A549 (cell line): ENCODE results near the gene TOP3A. TPM values are rescaled to one million over a fixed set of nuclear protein-coding genes. Genes with fewer than 3 reads are reported as not detected.
A peak's percentile ranks its signal among the peaks of the same experiment; 100 is the strongest.

Source experiments
- ATAC-seq, 2 experiments: fragments of 200-7000 bp in 1 of 2; fragments of >200 bp in 1 of 2; cut with Nextera tagmentation in 1 of 2; cut with Tn5 transposase in 1 of 2; 3 replicates each; pipeline versions ENCODE4 v1.8.0 to v1.9.1; 2018 to 2020; ENCODE audit warnings: mild to moderate bottlenecking in 1 of 2, moderate library complexity in 1 of 2
- CTCF ChIA-PET: fragments of 300-600 bp; sonication (Branson Sonifier 250); formaldehyde crosslinking; extraction: SDS; loops from one replicate; lab custom pipeline; 2021; ENCODE audit warnings: antibody characterized with exemption, inconsistent platforms; lab: Yijun Ruan, JAX
- POLR2A ChIA-PET: fragments of 350-600 bp; formaldehyde crosslinking; extraction: SDS; loops from one replicate; lab custom pipeline; 2021; ENCODE audit warnings: antibody characterized with exemption, inconsistent platforms; lab: Yijun Ruan, JAX
- DNase-seq, 2 experiments: peaks; one replicate each; pipeline versions ENCODE4 v3.0.0 to v3.0.0-alpha.2; 2011 to 2016; ENCODE audit warnings: low read depth in 1 of 2, low spot score in 1 of 2
- FAIRE-seq: peaks from 2 replicates; lab custom pipeline; 2011; peaks lifted over from hg19 to GRCh38; lab: Jason Lieb, UNC
- H3K27ac ChIP-seq, 2 experiments: fragments of >200 bp; sonication (Bioruptor Twin); formaldehyde crosslinking; 3 replicates each; pipeline ENCODE4 v1.5.1; 2016 to 2017
- H3K4me1 ChIP-seq: fragments of >200 bp; sonication (Bioruptor Twin); formaldehyde crosslinking; 3 replicates; pipeline ENCODE4 v1.6.1; 2016
- H3K4me2 ChIP-seq: fragments of >200 bp; sonication (Bioruptor Twin); formaldehyde crosslinking; 3 replicates; pipeline ENCODE4 v1.6.1; 2016
- H3K4me3 ChIP-seq: fragments of >200 bp; sonication (Bioruptor Twin); formaldehyde crosslinking; 3 replicates; pipeline ENCODE4 v1.5.1; 2016
- H3K9me3 ChIP-seq: fragments of >200 bp; sonication (Bioruptor Twin); formaldehyde crosslinking; 3 replicates; pipeline ENCODE4 v1.6.1; 2016
- BCL3 ChIP-seq: fragments of >200 bp; sonication (Bioruptor Twin); formaldehyde crosslinking; IDR thresholded peaks from 3 replicates; pipeline ENCODE4 v1.6.1; 2016
- CBX2 ChIP-seq: fragments of 200-600 bp; sonication (generic); IDR thresholded peaks from 2 replicates; pipeline ENCODE4 v1.6.1; 2016; ENCODE audit warnings: low read depth, mild to moderate bottlenecking, borderline replicate concordance
- CEBPB ChIP-seq, 2 experiments: fragments of >200 bp in 1 of 2; sonication (Bioruptor Twin) in 1 of 2; formaldehyde crosslinking in 1 of 2; IDR thresholded peaks; 2 replicates each; pipeline ENCODE4 v1.6.1; 2012 to 2016
- EHF ChIP-seq: fragments of 250-450 bp; sonication (Bioruptor Pico); IDR thresholded peaks from 2 replicates; pipeline ENCODE4 v1.5.0; 2020; ENCODE audit warnings: mild to moderate bottlenecking
- HDAC2 ChIP-seq: fragments of 200-600 bp; sonication (generic); IDR thresholded peaks from 2 replicates; pipeline ENCODE4 v1.6.1; 2016
- HOXB5 ChIP-seq: fragments of 250-450 bp; sonication (Bioruptor Pico); IDR thresholded peaks from 2 replicates; pipeline ENCODE4 v1.5.0; 2020; ENCODE audit warnings: mild to moderate bottlenecking, moderate library complexity
- JUN ChIP-seq, 2 experiments: fragments of >200 bp; sonication (Bioruptor Twin); formaldehyde crosslinking; IDR thresholded peaks; 2 replicates in 1 of 2; 3 replicates in 1 of 2; pipeline ENCODE4 v1.6.1; 2016 to 2017
- NR3C1 ChIP-seq: fragments of >200 bp; sonication (Bioruptor Twin); formaldehyde crosslinking; IDR thresholded peaks from 3 replicates; pipeline ENCODE4 v1.6.1; 2017
- PHF8 ChIP-seq: fragments of 200-600 bp; sonication (generic); IDR thresholded peaks from 2 replicates; pipeline ENCODE4 v1.6.1; 2016; ENCODE audit warnings: low read depth, mild to moderate bottlenecking, antibody characterized with exemption, moderate library complexity, borderline replicate concordance
- POLR2A ChIP-seq: IDR thresholded peaks from 2 replicates; pipeline ENCODE4 v1.6.1; 2012; ENCODE audit warnings: mild to moderate bottlenecking, low read length
- RARB ChIP-seq: fragments of 250-450 bp; sonication (Bioruptor Pico); IDR thresholded peaks from 2 replicates; pipeline ENCODE4 v1.8.0; 2021; ENCODE audit warnings: mild to moderate bottlenecking, moderate library complexity
- REST ChIP-seq: fragments of 200-600 bp; sonication (generic); IDR thresholded peaks from 2 replicates; pipeline ENCODE4 v1.6.1; 2016; ENCODE audit warnings: antibody characterized with exemption, mild to moderate bottlenecking, moderate library complexity
- RFX5 ChIP-seq: fragments of 450-650 bp; IDR thresholded peaks from 2 replicates; pipeline ENCODE4 v1.7.1; 2014; ENCODE audit warnings: antibody characterized with exemption, mild to moderate bottlenecking, moderate library complexity
- USF2 ChIP-seq: fragments of 450-650 bp; IDR thresholded peaks from 2 replicates; pipeline ENCODE4 v1.6.1; 2014; ENCODE audit warnings: antibody characterized with exemption
- ZFP36 ChIP-seq: fragments of 450-650 bp; IDR thresholded peaks from 2 replicates; pipeline ENCODE4 v1.6.1; 2014; ENCODE audit warnings: borderline replicate concordance; ENCODE audit not compliant: partially characterized antibody
- WGBS: methylation state at CpG from one replicate; pipeline ENCODE4 v1.1.6; 2017; ENCODE audit errors: missing lambda C conversion rate; 5-methylcytosine and 5-hydroxymethylcytosine counted together
- polyA plus RNA-seq, 4 experiments: library from polyadenylated mRNA; depleted of rRNA in 3 of 4; stranded (reverse); fragments of >200 nt; fragmentation: RNase III in 1 of 4; extraction: RNeasy Plus Mini Kit Qiagen cat#74134 plus additional on column Dnase treatment in 1 of 4; gene quantifications; 2 replicates in 3 of 4; 3 replicates in 1 of 4; pipeline ENCODE4 v1.2.3, GENCODE V29; 2011 to 2017
- TF ChIP-seq, protein P1 (sequence below): IDR thresholded peaks from 2 replicates; pipeline ENCODE4 v1.6.1; 2012; ENCODE audit warnings: low read depth, borderline replicate concordance
- TF ChIP-seq, protein P2 (sequence below): IDR thresholded peaks from 2 replicates; pipeline ENCODE4 v1.6.1; 2012

The TOP3A gene
- polyA plus RNA-seq, 2 of the 4 experiments (the other 2 are of a cell fraction), result 29.0 to 29.3 TPM

- CTCF ChIA-PET, result interaction anchor here (1.5 to 8.5 kb wide), 4 partner anchors 12 to 61 kb away, joined by 4 to 59 read pairs (median 15); no protein-coding TSS in a partner anchor
- H3K27ac ChIP-seq, result peak within 1 kb of the TSS; percentile 84 to 91
- ATAC-seq (peak; percentile 72 to 88), FAIRE-seq (peak; percentile 81), DNase-seq (peak; percentile 96 to 100)
- peak; percentile 92 for TF ChIP-seq PHF8
- peak; percentile 33; the same call in 1 of the 2 replicates for TF ChIP-seq HDAC2
- TF ChIP-seq CBX2, result no peak
- TF ChIP-seq, protein P1, sequence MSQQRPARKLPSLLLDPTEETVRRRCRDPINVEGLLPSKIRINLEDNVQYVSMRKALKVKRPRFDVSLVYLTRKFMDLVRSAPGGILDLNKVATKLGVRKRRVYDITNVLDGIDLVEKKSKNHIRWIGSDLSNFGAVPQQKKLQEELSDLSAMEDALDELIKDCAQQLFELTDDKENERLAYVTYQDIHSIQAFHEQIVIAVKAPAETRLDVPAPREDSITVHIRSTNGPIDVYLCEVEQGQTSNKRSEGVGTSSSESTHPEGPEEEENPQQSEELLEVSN, result peak; percentile 59; the same call in 1 of the 2 replicates
- no peak for TF ChIP-seq RARB
- TF ChIP-seq BCL3, result 0 out of 3 replicates have a peak, but pooled peaks have one; percentile 24
- TF ChIP-seq USF2, result peak; percentile 61
- no peak for TF ChIP-seq CEBPB (IDR thresholded peaks at IDR 0.05)
- peak; percentile 51 for TF ChIP-seq POLR2A
- TF ChIP-seq EHF (CRISPR knock-in tag), result no peak
- 0 out of 5 replicates have a peak, but pooled peaks of 1 of the 2 experiments have one; percentile 28 for TF ChIP-seq JUN (IDR thresholded peaks at IDR 0.05)
- no peak for TF ChIP-seq NR3C1
- TF ChIP-seq, protein P2, sequence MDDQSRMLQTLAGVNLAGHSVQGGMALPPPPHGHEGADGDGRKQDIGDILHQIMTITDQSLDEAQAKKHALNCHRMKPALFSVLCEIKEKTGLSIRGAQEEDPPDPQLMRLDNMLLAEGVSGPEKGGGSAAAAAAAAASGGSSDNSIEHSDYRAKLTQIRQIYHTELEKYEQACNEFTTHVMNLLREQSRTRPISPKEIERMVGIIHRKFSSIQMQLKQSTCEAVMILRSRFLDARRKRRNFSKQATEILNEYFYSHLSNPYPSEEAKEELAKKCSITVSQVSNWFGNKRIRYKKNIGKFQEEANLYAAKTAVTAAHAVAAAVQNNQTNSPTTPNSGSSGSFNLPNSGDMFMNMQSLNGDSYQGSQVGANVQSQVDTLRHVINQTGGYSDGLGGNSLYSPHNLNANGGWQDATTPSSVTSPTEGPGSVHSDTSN, result peak; percentile 97
- no peak for TF ChIP-seq RFX5
- TF ChIP-seq REST, result no peak
- TF ChIP-seq ZFP36, result no peak
- no peak for TF ChIP-seq HOXB5 (CRISPR knock-in tag)
- H3K4me1 ChIP-seq, result peaks cover 31% of the 10 kb centered on the region
- POLR2A ChIA-PET, result interaction anchor here (0.6 to 1.2 kb wide), 2 partner anchors 54 to 117 kb away, joined by 3 read pairs; partner anchors contain the start of genes EVPLL, SMCR8 and TOP3A
- WGBS, result 0% methylated on average over 21 of the region's 72 CpGs
- H3K4me3 ChIP-seq, result peak within 1 kb of the TSS; percentile 76
- H3K9me3 ChIP-seq, result no peaks in the 10 kb centered on the region
- peak within 1 kb of the TSS; percentile 94 for H3K4me2 ChIP-seq
Measured at GRCh38 chr17:18260332-18261145, 54.3 kb downstream of the TOP3A start, which contains the start of gene MIEF2. Gene MIEF2 (plus strand): TSS chr17:18260662. CDS start chr17:18262721, 2,059 bp downstream.
